Fibroblast of villous mesenchyme (primary cell): ENCODE results near the gene NRXN3. TPM values are rescaled to one million over a fixed set of nuclear protein-coding genes. Genes with fewer than 3 reads are reported as not detected.

Source experiments
- DNase-seq: peaks from one replicate; pipeline ENCODE4 v3.0.0-alpha.2; 2010; ENCODE audit warnings: low read depth
- H3K4me3 ChIP-seq: 2 replicates; pipeline ENCODE4 v1.5.1; 2011; ENCODE audit warnings: low read depth, mild to moderate bottlenecking, low read length
- CTCF ChIP-seq: IDR thresholded peaks from 2 replicates; pipeline ENCODE4 v1.5.1; 2012; ENCODE audit warnings: low read depth, mild to moderate bottlenecking, low read length; ENCODE audit not compliant: insufficient read depth
- total RNA-seq: library from RNA; depleted of rRNA; stranded (reverse); fragments of >200 nt; gene quantifications from 2 replicates; pipeline ENCODE4 v1.2.3, GENCODE V29; 2012

The NRXN3 gene
- total RNA-seq, 1 donor = 7.3 TPM

- no peak overlapping the region for H3K4me3 ChIP-seq
- no peak for TF ChIP-seq CTCF
- DNase-seq = peak; percentile 9
Measured at GRCh38 chr14:79074510-79074909, 904.3 kb downstream of the NRXN3 start.

DNA sequence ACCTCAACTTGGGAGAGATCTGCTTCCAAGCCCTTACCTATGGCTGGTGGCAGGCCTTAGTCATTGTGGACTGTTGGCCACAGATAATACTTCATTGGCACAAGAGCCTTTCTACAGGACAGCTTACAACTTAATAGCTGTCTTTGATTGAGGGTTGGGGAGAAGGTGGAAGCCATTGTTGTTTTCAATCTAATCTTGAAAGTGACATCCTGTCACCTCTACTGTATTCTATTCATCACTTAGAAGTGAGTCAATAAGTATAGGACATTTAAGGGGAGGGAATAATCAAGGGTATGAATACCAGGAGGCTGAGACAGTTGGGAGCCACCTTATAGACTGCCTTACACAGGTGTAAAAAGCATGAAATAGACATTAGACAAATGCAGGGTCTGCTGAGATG is 906.3 kb downstream of the NRXN3 start:
- DNase-seq = no peak
- TF ChIP-seq CTCF = no peak

DNA sequence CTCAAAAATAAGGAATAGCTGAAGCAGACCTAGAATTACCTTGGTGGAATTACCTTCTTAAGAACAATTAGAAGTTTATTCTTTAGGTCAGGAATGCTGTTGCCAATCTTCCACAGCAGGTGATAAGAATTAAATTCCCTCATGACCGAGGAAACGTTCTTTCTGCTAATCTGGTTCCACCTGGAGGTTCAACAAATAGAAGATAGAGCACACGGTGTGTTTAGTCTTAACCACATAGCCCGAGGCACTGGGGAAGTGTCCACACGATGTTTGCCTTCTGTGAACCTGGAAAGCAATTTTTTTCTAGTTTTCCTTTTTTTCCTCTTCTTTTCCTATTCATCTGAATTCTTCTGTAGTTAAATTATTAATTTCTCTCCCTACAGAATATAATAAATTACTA is 906.9 kb downstream of the NRXN3 start:
- no peak for TF ChIP-seq CTCF

More for the DNA sequence above, 906.3 kb downstream of the NRXN3 start:
- no peak overlapping the region for H3K4me3 ChIP-seq

GRCh38 chr14:79080040-79080439 is 909.9 kb downstream of the NRXN3 start:
- TF ChIP-seq CTCF = no peak
- no peak overlapping the region for H3K4me3 ChIP-seq
- DNase-seq = no peak

More for the DNA sequence above, 906.9 kb downstream of the NRXN3 start:
- H3K4me3 ChIP-seq = no peak overlapping the region
- DNase-seq = no peak

DNA sequence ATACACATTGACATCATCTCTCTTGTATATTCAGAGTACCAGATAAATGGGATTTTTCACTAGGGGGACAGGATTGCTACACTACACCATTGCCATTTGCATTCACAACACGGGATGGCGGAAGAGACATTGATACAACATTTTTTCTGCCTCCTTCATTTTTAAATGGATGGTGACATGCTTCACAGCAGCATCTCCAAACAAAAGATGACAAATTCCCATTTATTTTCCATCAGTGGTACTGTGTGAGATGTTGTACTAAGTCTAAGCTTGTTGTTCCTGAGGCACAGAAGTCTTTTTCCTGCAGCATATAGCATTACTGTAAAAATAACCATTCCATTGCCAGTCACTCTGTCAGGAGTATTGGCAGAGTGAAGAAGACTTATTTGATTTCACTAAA is 912.7 kb downstream of the NRXN3 start:
- DNase-seq = no peak
- H3K4me3 ChIP-seq = no peak overlapping the region
- TF ChIP-seq CTCF = no peak

DNA sequence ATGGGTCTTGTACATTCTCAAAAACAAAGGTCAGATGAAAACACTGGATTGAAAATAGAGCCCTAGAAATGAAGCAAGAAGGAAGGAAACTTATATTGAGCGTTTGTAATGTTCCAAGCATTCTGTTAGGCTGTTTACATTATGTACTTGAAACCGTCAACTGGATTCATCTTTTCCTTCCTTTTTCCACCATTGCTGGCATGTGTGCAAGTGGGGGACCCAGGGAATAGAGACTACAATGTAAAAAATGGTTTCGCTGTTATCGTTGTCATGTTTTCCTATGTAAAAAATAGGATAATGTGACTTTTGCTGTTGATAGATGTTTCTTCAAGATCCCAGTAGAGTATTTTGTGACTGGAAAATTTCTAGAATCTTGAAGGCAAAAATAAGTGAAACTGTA is 913.2 kb downstream of the NRXN3 start:
- no peak for DNase-seq
- TF ChIP-seq CTCF = no peak
- H3K4me3 ChIP-seq = no peak overlapping the region

DNA sequence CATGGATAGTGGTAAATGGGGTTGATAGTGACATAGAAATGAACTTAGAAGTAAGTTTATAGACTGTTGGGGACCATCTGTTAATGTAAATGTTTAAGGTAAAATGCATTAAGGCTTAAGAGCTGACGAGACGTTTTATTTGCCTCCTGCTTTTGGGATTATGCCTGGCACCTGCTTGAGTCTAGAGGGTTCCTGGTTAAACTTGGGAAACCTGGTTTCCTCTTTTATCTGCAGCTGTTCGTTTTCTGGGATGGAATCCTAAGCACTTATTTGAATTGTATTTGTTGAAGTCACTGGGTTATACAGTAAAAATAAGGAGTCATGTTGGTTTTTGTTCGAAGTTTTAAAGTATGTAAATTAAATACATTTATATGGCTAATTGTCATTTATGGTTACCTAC is 914.7 kb downstream of the NRXN3 start:
- no peak for TF ChIP-seq CTCF
- no peak overlapping the region for H3K4me3 ChIP-seq
- no peak for DNase-seq
